GM12878 (cell line): ENCODE results near the gene INA. TPM values are rescaled to one million over a fixed set of nuclear protein-coding genes. Genes with fewer than 3 reads are reported as not detected.
A peak's percentile ranks its signal among the peaks of the same experiment; 100 is the strongest.

Experiments
- ATAC-seq: fragments of 200-7000 bp; cut with Tn5 transposase; 3 replicates; pipeline ENCODE4 v1.9.1; 2020; ENCODE audit warnings: mild to moderate bottlenecking, moderate library complexity
- BruUV-seq: library from RNA; stranded (reverse); fragments of 400-500 nt; replicated peaks from 2 replicates; lab custom pipeline; 2021; lab: Mats Ljungman, UMichigan
- CTCF ChIA-PET: fragments of 300-600 bp; sonication (Branson Sonifier 250); formaldehyde crosslinking; extraction: SDS; loops from one replicate; lab custom pipeline; 2021; ENCODE audit warnings: inconsistent platforms; lab: Yijun Ruan, JAX
- POLR2A ChIA-PET: fragments of 350-600 bp; formaldehyde crosslinking; extraction: SDS; loops from one replicate; lab custom pipeline; 2021; ENCODE audit warnings: inconsistent platforms; lab: Charles Lee
- RAD21 ChIA-PET: fragments of 300-600 bp; sonication (Branson Sonifier 250); formaldehyde crosslinking; loops from one replicate; lab custom pipeline; 2023; ENCODE audit warnings: antibody characterized with exemption; ENCODE audit not compliant: unreplicated experiment; lab: Charles Lee
- SMC1A ChIA-PET: fragments of 300-600 bp; sonication (Branson Sonifier 250); formaldehyde crosslinking; loops from one replicate; lab custom pipeline; 2023; ENCODE audit not compliant: unreplicated experiment, uncharacterized antibody; lab: Charles Lee
- DNase-seq: peaks from one replicate; pipeline ENCODE4 v3.0.0-alpha.2; 2011; ENCODE audit warnings: low read depth, low spot score
- FAIRE-seq: peaks from 3 replicates; lab custom pipeline; 2011; peaks lifted over from hg19 to GRCh38; lab: Jason Lieb, UNC
- H2AFZ ChIP-seq: 2 replicates; pipeline ENCODE4 v1.6.0; 2011; ENCODE audit warnings: low read depth, low read length, control low read depth; ENCODE audit not compliant: control insufficient read depth
- H3K27ac ChIP-seq: 2 replicates; pipeline ENCODE4 v1.5.1; 2011; ENCODE audit warnings: control low read depth; ENCODE audit not compliant: control insufficient read depth, insufficient read depth
- H3K27me3 ChIP-seq, 2 experiments: replicated peaks in 1 of 2; 2 replicates each; pipeline versions ENCODE4 v1.6.0 to v1.6.1; 2011; ENCODE audit warnings: low read length in 1 of 2; ENCODE audit not compliant: control insufficient read depth in 2 of 2, insufficient read depth in 2 of 2
- H3K36me3 ChIP-seq, 2 experiments: 2 replicates each; pipeline ENCODE4 v1.5.1; 2011; ENCODE audit warnings: low read length in 1 of 2; ENCODE audit not compliant: control insufficient read depth in 2 of 2, insufficient read depth in 2 of 2
- H3K4me1 ChIP-seq: 2 replicates; pipeline ENCODE4 v1.6.1; 2011; ENCODE audit warnings: mild to moderate bottlenecking, low read length, moderate library complexity, mixed read lengths; ENCODE audit not compliant: control insufficient read depth, insufficient read depth
- H3K4me2 ChIP-seq: 2 replicates; pipeline ENCODE4 v1.6.0; 2011; ENCODE audit warnings: control low read depth; ENCODE audit not compliant: control insufficient read depth, insufficient read depth
- H3K4me3 ChIP-seq: fragments of 200-600 bp; sonication (generic); 2 replicates; pipeline ENCODE4 v1.5.1; 2016
- H3K79me2 ChIP-seq: 2 replicates; pipeline ENCODE4 v1.6.0; 2011; ENCODE audit warnings: low read length; ENCODE audit not compliant: control insufficient read depth, insufficient read depth
- H3K9ac ChIP-seq: 2 replicates; pipeline ENCODE4 v1.8.0; 2011; ENCODE audit warnings: low read length, control low read depth, mixed read lengths; ENCODE audit not compliant: control insufficient read depth, insufficient read depth
- H3K9me3 ChIP-seq: replicated peaks from 3 replicates; pipeline ENCODE4 v1.5.1; 2011; ENCODE audit warnings: mild to moderate bottlenecking, low read length; ENCODE audit not compliant: control insufficient read depth, insufficient read depth
- H4K20me1 ChIP-seq: 2 replicates; pipeline ENCODE4 v1.6.0; 2011; ENCODE audit not compliant: control insufficient read depth, insufficient read depth
- PBX3 ChIP-seq: IDR thresholded peaks from 2 replicates; pipeline ENCODE4 v1.6.1; 2011; ENCODE audit warnings: mild to moderate bottlenecking, low read depth, low read length, moderate library complexity; ENCODE audit not compliant: insufficient replicate concordance
- REST ChIP-seq: IDR thresholded peaks from 2 replicates; pipeline ENCODE4 v1.6.1; 2012; ENCODE audit warnings: mild to moderate bottlenecking, low read depth, low read length
- RUNX3 ChIP-seq: IDR thresholded peaks from 2 replicates; pipeline ENCODE4 v1.6.1; 2012; ENCODE audit warnings: low read length, inconsistent platforms
- WGBS: methylation state at CpG from one replicate; pipeline ENCODE4 v1.1.6; 2016; ENCODE audit warnings: low lambda C conversion rate; ENCODE audit not compliant: insufficient replicate concordance, insufficient coverage; ENCODE audit errors: missing lambda C conversion rate; 5-methylcytosine and 5-hydroxymethylcytosine counted together
- in situ Hi-C: fragments of 300-500 bp; cut with MboI; formaldehyde crosslinking; loops from 9 replicates; pipeline ENCODE4 v1.14.3; 2018; ENCODE audit warnings: mixed read lengths
- intact Hi-C: fragments of 100-400 bp; cut with micrococcal nuclease; formaldehyde crosslinking; loops from one replicate; pipeline ENCODE4 v1.14.2; 2022; ENCODE audit not compliant: unreplicated experiment
- polyA plus RNA-seq, 11 experiments: library from polyadenylated mRNA; depleted of rRNA in 4 of 11; unstranded in 6 of 11; stranded (reverse) in 5 of 11; fragments of >200 nt; fragmentation: Nextera tagmentation in 4 of 11; fragmentation: Illumina TruSeq in 1 of 11; extraction: Ambion mirVana in 4 of 11; extraction: Trizol in 1 of 11; gene quantifications; 1 replicate in 1 of 11; 2 replicates in 10 of 11; pipeline versions ENCODE4 v1.2.1 to v1.2.3, GENCODE V29; 2011 to 2016; ENCODE audit warnings: inconsistent platforms in 2 of 11, missing spikeins in 2 of 11, low read depth in 1 of 11
- total RNA-seq, 4 experiments: library from RNA; depleted of rRNA in 3 of 4; stranded (reverse); fragments of >200 nt in 3 of 4; fragmentation: Illumina TruSeq in 1 of 4; extraction: Trizol in 1 of 4; gene quantifications; 2 replicates each; pipeline versions ENCODE4 v1.2.1 to v1.2.3, GENCODE V29; 2013 to 2021

The INA gene
- total and polyA plus RNA-seq, 10 of the 15 experiments (the other 5 are each of a cell fraction or from before 2014, with no cell fraction given), result 0.14 to 0.23 TPM; not detected in 8

- intact Hi-C loops (no loop called here), in situ Hi-C loops (no loop called here)
- FAIRE-seq (peak; percentile 47), DNase-seq (no peak), ATAC-seq (no peak)
- ChIA-PET RAD21 (interaction anchor here (1.2 kb wide), 1 partner anchor 361 kb away, joined by 3 read pairs; the partner anchor contains the start of gene CNNM2), POLR2A (no interaction called here), CTCF (interaction anchor here (0.6 to 1.0 kb wide), 2 partner anchors 55 to 312 kb away, joined by 3 read pairs; no protein-coding TSS in a partner anchor), SMC1A (no interaction called here)
- H3K4me3 ChIP-seq, result no peak overlapping the region
- H3K27me3 ChIP-seq, result peaks cover 0 to 6% of the 10 kb centered on the region in 2 experiments
- H3K9me3 ChIP-seq, result no peaks in the 10 kb centered on the region; the same call in 2 of the 3 replicates
- BruUV-seq, result no TSS peak
- H3K9ac ChIP-seq, result no peak overlapping the region
- H4K20me1 ChIP-seq, result peaks cover 3% of the 10 kb centered on the region; the same call in 1 of the 2 replicates
- 35% methylated on average over 11 of the region's 11 CpGs for WGBS
- TF ChIP-seq REST (peak; percentile 97), PBX3 (no peak), RUNX3 (no peak)
- no peak overlapping the region for H3K4me2 ChIP-seq
- no peaks in the 10 kb centered on the region; the same call in 1 of the 2 replicates for H3K4me1 ChIP-seq
- no peak overlapping the region for H2AFZ ChIP-seq
- H3K27ac ChIP-seq, result no peak overlapping the region
- H3K79me2 ChIP-seq, result no peaks in the 10 kb centered on the region
- no peaks in the 10 kb centered on the region for H3K36me3 ChIP-seq
These were observed 1.9 kb downstream of the INA start for GRCh38 chr10:103278862-103279298.
